Measurements from ENCODE around the gene FKBP8. TPM values are rescaled to one million over a fixed set of nuclear protein-coding genes. Genes with fewer than 3 reads are reported as not detected.
"Not testable (repeated sequence)": the region's sequence is repeated elsewhere in the genome, so short reads cannot be mapped to it uniquely, and the experiment has no call there.

FKBP8 gene
- polyA plus RNA-seq, 3 donors from 2014 or later = 85.7 to 137 (median 94.5) TPM

GRCh38 chr19:18541992-18542940 lies 1.1 kb downstream of the FKBP8 start:
- Mint-ChIP-seq H3K9me3 (no peaks in the 10 kb centered on the region), H3K27me3 (ENCODE audit: low read depth in 3 of 3) (peaks cover 0 to 9% (median 0%) of the 10 kb centered on the region in 3 donors), H3K4me1 (peaks cover 21 to 30% of the 10 kb centered on the region in 2 donors), H3K4me3 (peak overlapping the region; percentile 84 to 88 (median 86)), H3K27ac (peak overlapping the region; percentile 76 to 94 (median 89)), H3K36me3 (no peaks in the 10 kb centered on the region)
- DNase-seq = no peak

GRCh38 chr19:18541258-18541991 lies 1.9 kb downstream of the FKBP8 start:
- H3K27ac Mint-ChIP-seq = peak overlapping the region in 3 of 6 donors; percentile 21 to 81 (median 76)
- peaks cover 0 to 4% (median 4%) of the 10 kb centered on the region in 3 donors for H3K36me3 Mint-ChIP-seq
- DNase-seq = no peak
- no peaks in the 10 kb centered on the region for H3K9me3 Mint-ChIP-seq
- H3K4me1 Mint-ChIP-seq = peaks cover 21 to 30% of the 10 kb centered on the region in 2 donors
- peaks cover 0 to 9% (median 0%) of the 10 kb centered on the region in 3 donors for H3K27me3 Mint-ChIP-seq (ENCODE audit: low read depth in 3 of 3)
- H3K4me3 Mint-ChIP-seq = peak overlapping the region; percentile 8 to 88 (median 33)

DNA sequence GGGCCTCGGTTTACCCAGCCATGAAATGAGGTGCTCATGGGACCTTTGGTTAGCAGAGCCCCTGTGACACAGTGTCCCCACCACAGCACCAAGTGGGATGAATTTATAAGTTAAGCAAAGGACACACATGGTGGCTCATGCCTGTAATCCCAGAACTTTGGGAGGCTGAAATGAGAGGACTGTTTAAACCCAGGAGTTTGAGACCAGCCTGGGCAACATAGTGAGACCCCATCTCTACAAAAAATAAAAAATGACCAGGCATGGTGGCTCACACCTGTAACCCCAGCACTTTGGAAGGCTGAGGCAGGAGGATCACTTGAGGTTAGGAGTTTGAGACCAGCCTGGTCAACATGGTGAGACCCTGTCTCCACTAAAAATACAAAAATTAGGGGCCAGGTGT lies 3.2 kb downstream of the FKBP8 start:
- H3K36me3 Mint-ChIP-seq; H3K27me3 Mint-ChIP-seq (ENCODE audit: low read depth in 3 of 3); DNase-seq; H3K9me3 Mint-ChIP-seq: not testable (repeated sequence)
- peaks cover 21 to 30% of the 10 kb centered on the region in 2 donors for H3K4me1 Mint-ChIP-seq
- H3K4me3 Mint-ChIP-seq = peak overlapping the region in 2 of 5 donors; percentile 8 to 21
- H3K27ac Mint-ChIP-seq = peak overlapping the region in 1 of 6 donors; percentile 28

DNA sequence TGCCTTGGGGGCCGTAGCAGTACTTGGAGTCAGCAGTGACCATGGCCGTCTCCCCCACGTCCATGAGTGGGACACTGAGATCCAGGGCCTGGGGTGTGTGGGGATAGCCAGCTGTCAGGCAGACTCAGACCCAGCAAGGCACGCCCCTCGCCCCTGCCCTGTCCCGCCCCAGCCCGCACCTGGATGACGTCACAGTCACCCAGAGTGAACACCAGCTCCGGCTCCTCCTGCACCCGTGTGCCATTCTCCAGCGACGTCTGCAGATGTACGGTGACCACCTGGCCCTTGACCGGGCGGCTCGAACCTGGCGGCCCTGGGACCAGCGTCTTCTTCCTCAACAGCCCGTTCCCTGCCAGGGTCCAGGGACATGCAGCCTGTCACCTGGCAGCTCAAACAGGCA lies 4.0 kb downstream of the FKBP8 start:
- Mint-ChIP-seq H3K27me3 (ENCODE audit: low read depth in 3 of 3) (peaks cover 0 to 9% (median 0%) of the 10 kb centered on the region in 3 donors), H3K27ac (no peak overlapping the region), H3K4me1 (peaks cover 21 to 27% of the 10 kb centered on the region in 2 donors), H3K36me3 (peaks cover 4 to 6% (median 5%) of the 10 kb centered on the region in 3 donors), H3K9me3 (no peaks in the 10 kb centered on the region), H3K4me3 (no peak overlapping the region)
- DNase-seq = no peak

DNA sequence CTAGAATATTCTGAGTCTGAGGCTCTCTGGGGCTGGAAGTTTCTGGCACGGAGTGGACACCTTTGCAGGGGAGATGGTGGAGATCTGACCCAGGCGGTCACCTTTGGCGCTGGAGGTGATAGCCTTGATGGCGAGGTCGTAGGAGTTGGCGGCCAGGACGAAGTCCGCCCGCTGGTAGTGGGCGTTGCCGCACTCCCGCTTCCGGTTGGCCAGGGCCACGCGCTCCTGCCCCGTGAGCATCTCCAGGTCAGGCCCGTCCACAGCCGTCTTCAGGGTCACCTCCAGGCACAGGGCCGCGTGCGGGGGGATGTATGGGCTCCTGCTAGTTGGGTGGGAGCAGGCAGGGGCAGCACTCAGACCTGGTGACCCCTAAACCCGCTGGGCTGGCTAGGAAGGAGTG lies 5.3 kb downstream of the FKBP8 start:
- no peaks in the 10 kb centered on the region for H3K9me3 Mint-ChIP-seq
- DNase-seq = no peak
- peaks cover 0 to 5% (median 0%) of the 10 kb centered on the region in 3 donors for H3K27me3 Mint-ChIP-seq (ENCODE audit: low read depth in 3 of 3)
- peaks cover 14 to 20% of the 10 kb centered on the region in 2 donors for H3K4me1 Mint-ChIP-seq
- no peak overlapping the region for H3K4me3 Mint-ChIP-seq
- peaks cover 4 to 7% (median 6%) of the 10 kb centered on the region in 3 donors for H3K36me3 Mint-ChIP-seq
- H3K27ac Mint-ChIP-seq = no peak overlapping the region

DNA sequence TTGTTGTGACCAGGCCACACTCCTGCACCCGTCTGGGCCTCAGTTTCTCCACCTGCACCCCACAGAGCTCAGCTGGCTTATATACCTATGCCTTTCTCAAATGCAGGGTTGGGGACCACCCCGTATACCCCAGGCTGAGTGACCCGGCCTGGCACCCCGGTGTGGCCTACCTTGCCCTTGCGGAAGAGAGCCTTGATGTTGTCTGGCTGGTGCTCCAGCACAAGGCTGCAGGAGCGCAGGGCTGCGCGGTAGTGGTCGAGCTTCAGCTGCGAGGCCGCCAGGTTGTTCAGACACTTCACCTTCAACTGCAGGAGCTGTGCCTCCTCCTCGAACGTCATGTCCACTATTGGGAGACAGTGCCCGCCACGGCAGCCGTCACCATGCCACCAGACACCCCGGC lies 5.9 kb downstream of the FKBP8 start:
- Mint-ChIP-seq H3K36me3 (peaks cover 4 to 7% (median 7%) of the 10 kb centered on the region in 3 donors), H3K4me1 (peaks cover 11 to 17% of the 10 kb centered on the region in 2 donors), H3K4me3 (no peak overlapping the region), H3K27me3 (ENCODE audit: low read depth in 3 of 3) (peaks cover 0 to 5% (median 0%) of the 10 kb centered on the region in 3 donors), H3K9me3 (no peaks in the 10 kb centered on the region), H3K27ac (no peak overlapping the region)
- DNase-seq = no peak

DNA sequence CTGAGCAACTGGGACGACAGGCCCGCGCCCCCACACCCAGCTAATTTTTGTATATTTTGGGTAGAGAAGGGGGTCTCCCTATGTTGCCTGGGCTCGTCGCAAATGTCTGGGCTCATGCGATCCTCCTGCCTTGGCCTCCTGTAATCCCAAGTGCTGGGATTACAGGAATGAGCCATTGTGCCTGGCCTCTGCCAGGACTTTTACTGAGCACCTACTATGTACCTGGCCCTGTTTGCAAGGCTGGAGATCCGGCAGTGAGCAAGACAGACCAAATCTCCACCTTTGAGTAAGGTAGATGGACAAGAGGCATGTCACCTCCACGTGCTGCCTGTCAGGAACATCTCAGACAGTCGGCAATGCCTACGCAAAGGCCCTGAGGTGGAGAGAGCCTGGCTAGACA lies 6.9 kb downstream of the FKBP8 start:
- peak overlapping the region in 1 of 6 donors; percentile 62 for H3K27ac Mint-ChIP-seq
- H3K4me1 Mint-ChIP-seq = peaks cover 4 to 9% of the 10 kb centered on the region in 2 donors

DNA sequence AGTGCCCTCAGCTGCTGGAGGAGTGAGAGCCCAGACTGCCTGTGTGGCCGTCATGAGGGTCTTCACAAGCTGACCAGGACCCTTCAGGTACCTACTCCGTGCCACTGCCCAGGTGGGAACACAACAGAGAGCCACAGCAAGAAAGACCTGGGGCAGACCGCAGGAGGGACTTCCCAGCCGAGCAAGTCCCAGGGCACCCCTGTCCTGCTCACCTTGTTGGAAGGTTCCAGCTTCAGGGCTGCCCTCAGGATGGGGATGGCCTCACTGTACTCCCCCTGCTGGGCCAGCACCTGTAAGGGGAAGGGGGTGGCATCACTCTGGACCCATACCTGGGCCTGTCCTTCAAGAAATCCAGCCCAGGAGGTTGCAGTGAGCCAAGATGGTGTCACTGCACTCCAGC lies 10.3 kb downstream of the FKBP8 start:
- Mint-ChIP-seq H3K4me1 (no peaks in the 10 kb centered on the region), H3K27me3 (ENCODE audit: low read depth in 3 of 3) (peaks cover 0 to 2% (median 0%) of the 10 kb centered on the region in 3 donors), H3K4me3 (no peak overlapping the region), H3K27ac (no peak overlapping the region), H3K36me3 (peaks cover 4 to 9% (median 7%) of the 10 kb centered on the region in 3 donors), H3K9me3 (no peaks in the 10 kb centered on the region)
- DNase-seq = no peak

More for the DNA sequence above, 6.9 kb downstream of the FKBP8 start:
- Mint-ChIP-seq H3K4me3 (no peak overlapping the region), H3K36me3 (peaks cover 4 to 9% (median 7%) of the 10 kb centered on the region in 3 donors), H3K27me3 (ENCODE audit: low read depth in 3 of 3) (peaks cover 0 to 3% (median 0%) of the 10 kb centered on the region in 3 donors), H3K9me3 (no peaks in the 10 kb centered on the region)
- no peak for DNase-seq

DNA sequence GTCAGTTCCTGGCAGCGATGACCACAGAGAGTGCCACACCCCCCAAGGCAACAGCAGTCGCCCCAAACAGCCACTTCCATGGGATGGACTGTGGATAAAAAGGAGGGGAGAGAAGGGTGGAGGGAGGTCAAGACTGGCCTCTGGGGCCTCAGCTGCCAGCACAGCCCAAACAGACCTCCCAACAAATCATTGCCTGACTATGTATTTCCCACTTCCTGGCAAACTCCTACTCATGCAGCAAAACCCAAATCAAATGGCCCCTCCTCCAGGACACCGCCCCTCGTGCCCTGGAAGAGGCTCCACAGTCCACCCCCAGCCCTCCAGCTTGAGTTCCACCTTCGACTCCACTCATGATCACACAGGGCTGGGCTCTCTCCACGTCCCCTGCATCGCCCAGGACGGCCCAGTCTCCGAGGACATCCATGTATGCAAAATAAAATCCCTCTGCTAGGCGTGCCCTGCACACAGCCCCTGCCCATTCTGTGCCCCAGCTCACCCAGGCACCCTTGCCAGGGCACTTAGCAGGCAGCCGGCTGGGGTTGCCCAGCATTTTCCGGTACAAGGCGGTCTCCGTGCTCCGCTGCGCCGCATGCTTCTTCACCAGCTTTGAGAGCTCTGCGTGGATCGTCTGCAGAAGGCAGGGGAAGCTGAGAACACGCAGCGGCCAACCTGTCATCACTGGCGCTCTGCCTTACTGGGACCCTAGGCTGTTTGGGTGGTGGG lies 11.0 kb downstream of the FKBP8 start:
- no peak overlapping the region for H3K27ac Mint-ChIP-seq
- H3K4me3 Mint-ChIP-seq = no peak overlapping the region
- no peaks in the 10 kb centered on the region for H3K27me3 Mint-ChIP-seq (ENCODE audit: low read depth in 3 of 3)
- H3K4me1 Mint-ChIP-seq = no peaks in the 10 kb centered on the region
- H3K9me3 Mint-ChIP-seq = no peaks in the 10 kb centered on the region
- DNase-seq = no peak
- peaks cover 4 to 9% (median 7%) of the 10 kb centered on the region in 3 donors for H3K36me3 Mint-ChIP-seq

DNA sequence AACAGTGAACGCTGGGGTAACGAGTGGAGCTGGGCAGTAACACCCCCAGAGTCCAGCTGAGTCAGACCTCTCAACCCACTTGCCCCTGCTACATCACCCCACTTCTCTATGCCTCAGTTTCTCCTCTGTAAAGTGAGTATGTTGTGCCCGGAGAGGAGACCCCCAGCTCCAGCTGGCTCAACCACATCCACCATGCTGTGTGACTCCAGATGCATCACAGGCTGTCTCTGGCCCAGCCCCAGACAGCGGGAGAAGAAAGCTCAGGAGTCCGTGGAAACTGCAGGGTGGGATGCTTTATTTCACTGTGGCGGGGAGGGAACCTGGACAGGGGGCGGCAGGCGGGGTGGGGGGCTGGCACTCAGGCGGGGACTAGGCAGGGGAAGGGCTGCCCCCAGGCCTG lies 11.9 kb downstream of the FKBP8 start:
- Mint-ChIP-seq H3K27ac (no peak overlapping the region), H3K4me3 (no peak overlapping the region), H3K4me1 (no peaks in the 10 kb centered on the region), H3K27me3 (ENCODE audit: low read depth in 3 of 3) (no peaks in the 10 kb centered on the region), H3K9me3 (no peaks in the 10 kb centered on the region), H3K36me3 (peaks cover 1 to 7% (median 6%) of the 10 kb centered on the region in 3 donors)
- no peak for DNase-seq

GRCh38 chr19:18529782-18530181 lies 13.6 kb downstream of the FKBP8 start:
- Mint-ChIP-seq H3K4me3 (no peak overlapping the region), H3K27ac (no peak overlapping the region), H3K9me3 (no peaks in the 10 kb centered on the region), H3K27me3 (ENCODE audit: low read depth in 3 of 3) (no peaks in the 10 kb centered on the region), H3K4me1 (no peaks in the 10 kb centered on the region), H3K36me3 (peaks cover 0 to 4% (median 4%) of the 10 kb centered on the region in 3 donors)
- DNase-seq = no peak

DNA sequence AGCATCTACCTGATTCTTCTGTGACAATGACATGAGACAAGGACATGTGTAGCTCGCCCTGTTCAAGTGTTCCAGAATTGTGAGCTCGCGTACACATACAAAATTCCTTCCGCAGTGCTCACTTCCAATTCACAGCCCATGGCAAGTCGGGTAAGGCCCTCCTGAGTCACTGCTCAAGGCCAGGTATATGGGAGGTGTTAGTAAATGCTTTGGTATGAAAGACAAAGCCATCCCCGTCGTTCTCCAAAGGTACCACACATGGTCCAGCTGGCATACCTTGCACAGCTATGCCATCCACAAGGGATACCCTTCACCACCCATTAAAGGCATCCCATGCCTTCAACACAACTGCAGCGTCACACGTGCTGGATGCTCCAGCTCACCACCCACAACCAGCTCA lies 17.1 kb downstream of the FKBP8 start:
- no peak overlapping the region for H3K27ac Mint-ChIP-seq

GRCh38 chr19:18523841-18524240 lies 19.5 kb downstream of the FKBP8 start:
- no peak overlapping the region for H3K4me3 Mint-ChIP-seq
- H3K27me3 Mint-ChIP-seq (ENCODE audit: low read depth in 3 of 3) = peaks cover 4 to 13% (median 10%) of the 10 kb centered on the region in 3 donors
- no peaks in the 10 kb centered on the region for H3K9me3 Mint-ChIP-seq
- peaks cover 18 to 29% of the 10 kb centered on the region in 2 donors for H3K4me1 Mint-ChIP-seq
- no peaks in the 10 kb centered on the region for H3K36me3 Mint-ChIP-seq
- DNase-seq = no peak
- peak overlapping the region in 2 of 6 donors; percentile 96 to 97 for H3K27ac Mint-ChIP-seq

More for the DNA sequence above, 17.1 kb downstream of the FKBP8 start:
- no peak overlapping the region for H3K4me3 Mint-ChIP-seq
- H3K4me1 Mint-ChIP-seq = peaks cover 2 to 5% of the 10 kb centered on the region in 2 donors
- H3K36me3 Mint-ChIP-seq = no peaks in the 10 kb centered on the region
- no peak for DNase-seq
- peaks cover 4 to 11% (median 7%) of the 10 kb centered on the region in 3 donors for H3K27me3 Mint-ChIP-seq (ENCODE audit: low read depth in 3 of 3)
- no peaks in the 10 kb centered on the region for H3K9me3 Mint-ChIP-seq
